Measurements from ENCODE around the gene C1QTNF1.
A peak's percentile ranks its signal among the peaks of the same experiment; 100 is the strongest.

The C1QTNF1 gene

DNA sequence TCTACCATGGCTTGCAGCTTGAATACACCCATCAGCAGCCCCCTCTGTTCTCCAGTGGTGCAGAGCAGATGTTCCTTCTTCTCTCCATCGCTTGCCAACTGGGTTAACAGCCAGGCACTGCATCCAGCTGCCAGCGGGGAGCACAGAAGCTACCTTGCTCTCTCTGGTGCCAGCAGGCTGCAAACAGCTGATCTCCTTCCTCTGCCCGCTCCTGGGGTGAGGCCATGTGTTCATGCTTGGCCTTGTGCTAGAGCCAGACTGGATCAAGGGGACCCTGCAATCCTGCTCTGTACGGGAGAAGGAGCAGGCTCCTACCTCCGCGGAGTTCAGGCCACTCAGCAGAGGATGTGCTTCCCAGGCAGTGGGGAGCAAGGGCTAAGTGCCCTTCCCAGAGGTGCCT lies 26.6 kb downstream of the C1QTNF1 start:
- no peak for DNase-seq (ENCODE audit: low spot score)
- H3K9me3 Mint-ChIP-seq = peaks cover 10% of the 10 kb centered on the region
- no peaks in the 10 kb centered on the region for H3K4me1 Mint-ChIP-seq (ENCODE audit: low read depth)
- no peaks in the 10 kb centered on the region for H3K36me3 Mint-ChIP-seq (ENCODE audit: low read depth)
- H3K4me3 Mint-ChIP-seq = no peak overlapping the region
- no peaks in the 10 kb centered on the region for H3K27me3 Mint-ChIP-seq (ENCODE audit: low read depth)
- no peak overlapping the region for H3K27ac Mint-ChIP-seq

DNA sequence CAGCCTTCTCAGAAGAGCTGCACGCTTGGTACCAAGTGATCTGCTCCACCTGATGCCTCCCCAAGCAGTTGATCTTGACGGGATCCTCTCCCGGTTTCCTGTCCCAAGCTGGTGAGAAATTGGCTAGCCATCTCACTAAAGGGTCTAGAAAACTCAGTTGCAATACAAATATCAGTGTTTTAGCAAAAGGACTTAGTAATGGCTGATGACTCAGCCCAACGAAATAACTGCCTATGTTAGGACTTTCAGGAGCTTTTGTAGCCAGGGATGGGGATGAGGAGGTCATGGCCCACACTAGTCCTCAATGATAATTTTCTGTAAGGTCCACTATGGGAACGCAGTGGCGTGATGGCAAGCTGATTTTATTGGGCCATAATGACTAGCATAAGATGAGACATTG lies 27.3 kb downstream of the C1QTNF1 start:
- no peak overlapping the region for H3K4me3 Mint-ChIP-seq
- H3K27me3 Mint-ChIP-seq (ENCODE audit: low read depth) = no peaks in the 10 kb centered on the region
- H3K36me3 Mint-ChIP-seq (ENCODE audit: low read depth) = no peaks in the 10 kb centered on the region
- H3K27ac Mint-ChIP-seq = no peak overlapping the region
- no peaks in the 10 kb centered on the region for H3K4me1 Mint-ChIP-seq (ENCODE audit: low read depth)
- DNase-seq (ENCODE audit: low spot score) = no peak
- H3K9me3 Mint-ChIP-seq = peaks cover 10% of the 10 kb centered on the region

DNA sequence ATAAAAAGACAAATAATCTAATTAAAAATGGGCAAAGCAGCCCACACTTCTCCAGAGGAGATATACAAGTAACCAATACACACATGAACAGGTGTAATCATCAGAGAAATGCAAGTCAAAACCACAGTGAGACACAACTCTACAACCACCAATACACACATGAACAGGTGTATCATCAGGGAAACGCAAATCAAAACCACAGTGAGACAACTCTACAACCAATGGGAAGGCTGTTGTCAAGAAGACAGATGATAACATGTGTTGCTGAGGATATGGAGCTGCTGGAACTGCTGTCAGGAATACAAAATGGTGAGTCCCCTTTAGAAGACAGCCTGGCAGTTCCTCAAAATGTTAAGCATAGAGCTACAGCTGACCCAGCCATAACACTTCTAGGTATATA lies 28.2 kb downstream of the C1QTNF1 start:
- Mint-ChIP-seq H3K27ac (no peak overlapping the region), H3K27me3 (ENCODE audit: low read depth) (no peaks in the 10 kb centered on the region), H3K4me1 (ENCODE audit: low read depth) (no peaks in the 10 kb centered on the region), H3K36me3 (ENCODE audit: low read depth) (no peaks in the 10 kb centered on the region), H3K9me3 (peaks cover 10% of the 10 kb centered on the region), H3K4me3 (no peak overlapping the region)
- DNase-seq (ENCODE audit: low spot score) = no peak

DNA sequence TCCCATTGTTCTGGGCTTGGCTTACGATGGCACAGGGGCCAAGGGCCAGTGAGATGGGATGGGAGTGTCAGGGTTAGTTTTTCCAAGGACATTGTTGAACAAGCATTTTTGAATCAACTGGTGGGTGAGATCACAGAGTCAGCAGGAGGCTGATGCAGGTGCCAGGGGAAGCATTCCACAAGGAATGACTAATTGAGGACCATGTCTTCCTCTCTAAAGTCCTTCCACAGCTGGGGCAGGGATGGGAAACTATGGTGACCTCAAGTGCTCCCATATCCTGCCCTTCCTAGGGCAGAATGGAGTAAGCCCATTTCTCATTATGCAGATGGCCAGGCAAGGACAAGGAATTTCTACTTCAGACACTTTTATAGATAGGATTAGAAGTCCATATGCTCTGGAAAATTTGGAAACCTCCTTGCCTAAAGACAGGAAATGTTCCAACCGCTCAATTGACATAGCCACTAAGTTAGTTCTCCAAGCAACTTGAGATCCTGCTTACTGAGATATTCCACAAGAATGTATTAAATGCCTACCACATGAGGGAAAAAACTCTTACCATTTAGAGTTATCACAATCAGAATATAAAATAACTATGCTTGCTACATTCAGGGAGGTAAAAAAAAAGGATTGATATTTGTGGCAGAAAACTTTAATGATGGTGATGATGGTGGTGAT lies 29.4 kb downstream of the C1QTNF1 start:
- Mint-ChIP-seq H3K27me3 (ENCODE audit: low read depth) (peaks cover 6% of the 10 kb centered on the region), H3K4me1 (ENCODE audit: low read depth) (peaks cover 3% of the 10 kb centered on the region), H3K36me3 (ENCODE audit: low read depth) (no peaks in the 10 kb centered on the region), H3K27ac (no peak overlapping the region), H3K4me3 (no peak overlapping the region), H3K9me3 (peaks cover 10% of the 10 kb centered on the region)
- no peak for DNase-seq (ENCODE audit: low spot score)

DNA sequence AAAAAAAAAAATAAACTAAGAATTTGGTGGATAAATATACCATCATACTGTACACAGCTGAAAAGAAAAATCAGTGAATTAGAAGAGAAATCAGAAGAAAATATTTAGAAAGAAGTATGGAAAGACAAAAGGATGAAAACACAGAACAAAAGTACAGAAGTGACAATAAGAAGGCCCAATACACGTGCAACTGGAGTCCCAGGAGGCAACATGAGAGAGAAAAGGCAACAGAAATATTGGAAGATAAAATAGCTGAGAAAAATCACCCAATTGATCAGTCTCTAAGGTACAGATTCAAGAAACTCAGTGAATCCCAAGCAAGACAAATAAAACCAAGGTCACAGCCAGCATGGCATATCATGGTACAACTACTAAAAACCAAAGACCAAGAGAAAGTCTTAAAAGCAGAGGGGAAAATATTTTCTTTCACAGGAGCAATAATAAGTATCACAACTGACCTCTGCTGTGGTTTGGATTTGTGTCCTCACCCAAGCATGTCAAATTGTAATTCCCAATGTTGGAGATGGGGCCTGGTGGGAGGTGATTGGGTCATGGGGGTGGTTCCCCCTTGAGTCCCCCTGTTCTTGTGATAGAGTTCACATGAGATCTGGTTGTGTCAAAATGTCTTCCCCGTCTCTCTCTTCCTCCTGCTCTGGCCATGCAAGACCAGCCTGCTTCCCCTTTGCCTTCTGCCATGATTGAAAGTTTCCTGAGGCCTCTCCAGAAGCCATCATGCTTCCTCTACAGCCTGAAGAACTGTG lies 30.4 kb downstream of the C1QTNF1 start:
- no peak overlapping the region for H3K27ac Mint-ChIP-seq
- H3K4me1 Mint-ChIP-seq (ENCODE audit: low read depth) = peaks cover 5% of the 10 kb centered on the region
- H3K4me3 Mint-ChIP-seq = no peak overlapping the region
- H3K9me3 Mint-ChIP-seq = peaks cover 10% of the 10 kb centered on the region
- no peak for DNase-seq (ENCODE audit: low spot score)
- H3K27me3 Mint-ChIP-seq (ENCODE audit: low read depth) = peaks cover 8% of the 10 kb centered on the region
- H3K36me3 Mint-ChIP-seq (ENCODE audit: low read depth) = no peaks in the 10 kb centered on the region

DNA sequence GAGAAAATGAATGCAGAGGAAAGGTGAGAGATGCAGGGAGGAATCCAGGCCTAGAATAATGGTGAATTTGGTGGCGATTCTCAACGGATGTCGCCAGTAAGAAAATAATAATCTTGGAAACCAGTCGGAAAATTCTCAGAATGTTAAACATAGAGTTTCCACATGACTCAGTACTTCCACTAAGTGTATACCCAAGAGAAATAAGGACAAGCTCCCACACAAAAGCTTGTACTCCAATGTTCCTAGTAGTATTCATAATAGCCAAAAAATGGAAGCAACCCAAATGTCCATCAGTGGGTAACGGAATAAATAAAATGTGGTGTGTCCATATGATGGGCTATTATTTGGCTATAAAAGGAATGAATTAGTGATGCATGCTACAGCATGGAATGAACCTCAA lies 31.2 kb downstream of the C1QTNF1 start:
- H3K9me3 Mint-ChIP-seq = peaks cover 10% of the 10 kb centered on the region
- no peaks in the 10 kb centered on the region for H3K36me3 Mint-ChIP-seq (ENCODE audit: low read depth)
- peaks cover 10% of the 10 kb centered on the region for H3K27me3 Mint-ChIP-seq (ENCODE audit: low read depth)
- H3K27ac Mint-ChIP-seq = no peak overlapping the region
- H3K4me1 Mint-ChIP-seq (ENCODE audit: low read depth) = peaks cover 5% of the 10 kb centered on the region
- H3K4me3 Mint-ChIP-seq = no peak overlapping the region
- DNase-seq (ENCODE audit: low spot score) = no peak

DNA sequence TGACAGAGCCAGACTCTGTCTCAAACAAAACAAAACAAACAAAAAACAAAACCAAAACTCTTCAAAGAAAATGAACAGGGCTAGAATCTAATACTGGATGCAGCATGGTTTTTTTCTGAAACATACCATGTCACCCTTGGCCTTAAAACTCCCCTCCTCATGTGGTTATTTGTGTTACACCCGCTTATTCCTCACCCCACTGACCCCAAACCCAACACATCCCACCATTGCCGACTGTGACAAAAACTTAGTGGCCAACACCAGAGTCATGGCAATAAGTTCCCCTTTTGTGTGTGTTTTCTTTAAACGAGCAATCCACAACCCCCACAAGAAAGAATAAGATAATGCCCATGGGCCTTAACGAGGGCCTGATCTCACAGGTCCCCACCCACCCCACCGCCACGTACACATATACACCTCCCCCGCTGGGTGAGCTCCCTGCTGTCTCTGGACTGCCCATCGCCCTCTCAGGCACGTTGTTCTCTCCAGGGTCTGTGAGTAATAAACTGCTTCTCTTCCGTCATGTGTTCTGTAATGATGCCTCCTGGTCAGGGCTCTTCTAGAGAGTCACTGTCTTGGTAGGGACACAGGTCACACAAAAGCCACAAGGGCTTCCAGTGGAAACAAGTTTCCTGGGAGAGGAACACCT lies 33.9 kb downstream of the C1QTNF1 start:
- Mint-ChIP-seq H3K27me3 (ENCODE audit: low read depth) (peaks cover 12% of the 10 kb centered on the region), H3K27ac (peak overlapping the region; percentile 8), H3K9me3 (peaks cover 10% of the 10 kb centered on the region), H3K4me3 (no peak overlapping the region), H3K4me1 (ENCODE audit: low read depth) (peaks cover 5% of the 10 kb centered on the region), H3K36me3 (ENCODE audit: low read depth) (no peaks in the 10 kb centered on the region)
- no peak for DNase-seq (ENCODE audit: low spot score)

DNA sequence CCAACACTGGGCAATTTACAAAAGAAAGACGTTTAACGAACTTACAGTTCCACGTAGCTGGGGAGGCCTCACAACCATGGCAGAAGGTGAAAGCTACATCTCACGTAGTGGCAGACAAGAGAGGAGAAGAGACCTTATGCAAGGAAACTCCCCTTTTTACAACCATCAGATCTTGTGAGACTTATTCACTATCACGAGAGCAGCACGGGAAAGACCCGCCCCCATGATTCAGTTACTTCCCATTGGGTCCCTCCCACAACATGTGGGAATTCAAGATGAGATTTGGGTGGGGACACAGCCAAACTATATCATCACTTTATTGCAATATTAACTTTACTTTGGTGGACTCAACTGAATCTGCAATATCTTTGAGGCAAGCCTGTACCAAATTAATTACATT lies 38.7 kb downstream of the C1QTNF1 start:
- H3K4me1 Mint-ChIP-seq (ENCODE audit: low read depth) = peaks cover 9% of the 10 kb centered on the region
- no peaks in the 10 kb centered on the region for H3K36me3 Mint-ChIP-seq (ENCODE audit: low read depth)
- H3K27me3 Mint-ChIP-seq (ENCODE audit: low read depth) = peaks cover 10% of the 10 kb centered on the region
- H3K9me3 Mint-ChIP-seq = no peaks in the 10 kb centered on the region
- no peak for DNase-seq (ENCODE audit: low spot score)
- no peak overlapping the region for H3K4me3 Mint-ChIP-seq
- no peak overlapping the region for H3K27ac Mint-ChIP-seq

DNA sequence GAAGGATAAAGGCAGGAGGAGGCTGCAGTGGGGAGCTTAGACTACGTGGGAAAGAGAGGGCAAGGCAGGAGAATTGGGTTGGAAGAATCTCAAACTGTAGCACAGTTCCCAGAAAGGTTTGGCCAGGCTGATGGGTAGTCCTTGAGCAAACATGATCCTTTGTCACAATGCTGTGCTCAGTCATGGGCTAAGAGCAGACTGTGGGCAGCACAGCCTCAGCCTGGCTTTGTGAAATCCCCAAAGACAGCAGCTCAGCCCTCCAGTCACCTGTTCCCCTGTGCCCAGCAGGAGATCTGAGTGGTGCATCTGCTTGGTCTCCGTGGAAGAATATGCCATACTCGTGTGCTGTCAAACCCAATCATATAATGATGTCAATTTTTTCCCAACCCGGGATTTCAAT lies 40.1 kb downstream of the C1QTNF1 start:
- DNase-seq (ENCODE audit: low spot score) = no peak
- Mint-ChIP-seq H3K27ac (no peak overlapping the region), H3K27me3 (ENCODE audit: low read depth) (peaks cover 4% of the 10 kb centered on the region), H3K4me3 (no peak overlapping the region), H3K36me3 (ENCODE audit: low read depth) (no peaks in the 10 kb centered on the region), H3K4me1 (ENCODE audit: low read depth) (peaks cover 6% of the 10 kb centered on the region), H3K9me3 (no peaks in the 10 kb centered on the region)

DNA sequence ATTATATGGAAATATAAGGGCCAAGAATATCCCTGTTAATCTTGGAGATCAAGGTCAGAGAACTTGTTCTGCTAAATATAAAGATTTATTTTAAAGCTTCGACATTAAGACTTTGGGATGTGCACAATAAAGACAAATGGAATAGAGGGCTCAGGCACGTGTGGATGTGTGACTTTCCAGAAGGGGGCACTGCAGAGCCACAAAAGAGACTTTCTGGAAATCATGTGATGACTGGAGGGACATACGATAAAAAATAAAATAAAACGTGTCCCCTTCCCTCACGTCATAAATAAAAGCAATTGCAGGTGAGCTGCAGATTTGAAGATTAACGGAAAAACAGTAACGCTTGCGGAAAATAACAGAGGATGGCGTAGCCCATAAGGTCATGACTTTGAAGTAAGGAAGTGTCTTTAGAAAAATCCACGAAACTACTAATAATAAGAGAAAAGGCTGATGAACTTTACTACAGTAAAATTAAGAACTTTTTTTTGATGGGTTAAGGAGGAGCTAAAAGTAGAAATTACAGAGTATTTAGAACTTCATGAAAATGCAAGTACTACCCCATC lies 41.2 kb downstream of the C1QTNF1 start:
- no peaks in the 10 kb centered on the region for H3K9me3 Mint-ChIP-seq
- peaks cover 2% of the 10 kb centered on the region for H3K27me3 Mint-ChIP-seq (ENCODE audit: low read depth)
- H3K27ac Mint-ChIP-seq = no peak overlapping the region
- peaks cover 6% of the 10 kb centered on the region for H3K4me1 Mint-ChIP-seq (ENCODE audit: low read depth)
- DNase-seq (ENCODE audit: low spot score) = peak; percentile 29
- no peak overlapping the region for H3K4me3 Mint-ChIP-seq
- H3K36me3 Mint-ChIP-seq (ENCODE audit: low read depth) = no peaks in the 10 kb centered on the region

DNA sequence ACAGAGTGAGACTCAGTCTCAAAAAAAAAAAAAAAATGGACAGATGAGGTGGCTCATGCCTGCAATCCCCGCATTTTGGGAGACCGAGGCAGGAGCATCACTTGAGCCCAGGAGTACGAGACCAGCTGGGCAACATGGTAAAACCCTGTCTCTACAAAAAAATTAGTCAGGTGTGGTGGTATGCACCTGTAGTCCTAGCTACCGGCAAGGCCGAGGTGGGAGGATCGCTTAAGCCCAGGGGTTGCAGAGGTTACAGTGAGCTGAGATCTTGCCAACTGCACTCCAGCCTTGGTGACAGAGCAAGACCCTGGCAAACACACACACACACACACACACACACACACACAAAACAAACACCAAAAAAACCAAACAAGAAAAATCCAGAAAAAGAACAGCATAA lies 43.0 kb downstream of the C1QTNF1 start:
- Mint-ChIP-seq H3K9me3 (no peaks in the 10 kb centered on the region), H3K4me3 (no peak overlapping the region), H3K27me3 (ENCODE audit: low read depth) (no peaks in the 10 kb centered on the region), H3K36me3 (ENCODE audit: low read depth) (no peaks in the 10 kb centered on the region), H3K4me1 (ENCODE audit: low read depth) (peaks cover 6% of the 10 kb centered on the region), H3K27ac (no peak overlapping the region)
- DNase-seq (ENCODE audit: low spot score) = no peak

DNA sequence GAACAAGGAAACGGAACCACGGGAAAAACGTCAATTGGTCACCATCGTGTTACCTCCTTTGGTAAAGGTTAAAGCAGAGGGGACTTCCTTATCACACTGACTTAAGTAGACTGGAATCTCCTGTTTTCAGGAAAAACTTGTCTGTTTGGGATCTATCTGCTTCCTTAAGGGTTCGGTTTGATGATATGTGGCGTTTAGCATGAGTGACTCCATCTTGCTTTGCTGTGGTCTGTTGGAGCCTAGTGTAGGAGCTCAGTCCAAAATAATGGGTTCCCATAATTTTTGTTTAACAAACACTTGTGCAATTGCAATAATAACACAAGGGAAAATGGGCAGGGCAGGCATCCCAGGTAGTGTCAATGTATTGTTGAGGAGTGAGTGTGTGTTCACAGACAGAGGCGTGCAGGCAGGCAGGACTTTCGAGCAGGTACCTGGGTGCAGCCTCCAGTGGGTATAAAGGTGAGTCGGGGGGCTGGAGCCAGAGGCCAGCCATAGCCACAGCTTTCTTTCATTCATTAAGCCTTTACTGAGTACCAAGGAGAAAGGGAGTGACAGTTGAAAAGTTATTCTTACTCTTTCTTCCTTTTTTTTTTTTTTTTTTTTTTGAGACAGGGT lies 46.4 kb downstream of the C1QTNF1 start:
- Mint-ChIP-seq H3K4me3 (no peak overlapping the region), H3K27ac (no peak overlapping the region), H3K4me1 (ENCODE audit: low read depth) (peaks cover 6% of the 10 kb centered on the region), H3K9me3 (no peaks in the 10 kb centered on the region), H3K36me3 (ENCODE audit: low read depth) (no peaks in the 10 kb centered on the region), H3K27me3 (ENCODE audit: low read depth) (no peaks in the 10 kb centered on the region)
- DNase-seq (ENCODE audit: low spot score) = no peak

DNA sequence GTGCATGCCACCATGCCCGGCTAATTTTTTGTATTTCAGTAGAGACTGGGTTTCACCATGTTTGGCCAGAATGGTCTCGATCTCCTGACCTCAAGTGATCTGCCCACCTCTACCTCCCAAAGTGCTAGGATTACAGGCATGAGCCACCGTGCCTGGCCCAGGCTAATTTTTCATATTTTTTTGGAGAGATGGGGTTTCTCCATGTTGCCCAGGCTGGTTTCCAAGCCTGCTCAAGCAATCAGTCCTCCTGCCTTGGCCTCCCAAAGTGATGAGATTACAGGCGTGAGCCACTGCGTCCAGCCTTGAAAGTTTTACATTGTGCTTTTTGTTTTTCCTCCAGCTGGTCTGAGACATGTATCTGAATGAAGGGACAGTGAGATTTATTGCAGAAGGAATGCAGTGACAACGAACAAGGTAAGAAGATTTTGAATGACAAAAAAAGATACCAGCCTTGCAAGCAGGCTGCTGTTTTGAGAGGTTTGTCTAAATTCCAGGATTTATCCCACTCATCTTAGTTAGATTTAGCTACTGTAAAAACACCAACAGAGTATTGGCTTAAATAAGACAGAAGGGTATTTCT lies 47.3 kb downstream of the C1QTNF1 start:
- H3K4me3 Mint-ChIP-seq = no peak overlapping the region
- no peak overlapping the region for H3K27ac Mint-ChIP-seq
- H3K9me3 Mint-ChIP-seq = no peaks in the 10 kb centered on the region
- H3K36me3 Mint-ChIP-seq (ENCODE audit: low read depth) = peaks cover 2% of the 10 kb centered on the region
- DNase-seq (ENCODE audit: low spot score) = no peak
- H3K4me1 Mint-ChIP-seq (ENCODE audit: low read depth) = peaks cover 14% of the 10 kb centered on the region
- H3K27me3 Mint-ChIP-seq (ENCODE audit: low read depth) = no peaks in the 10 kb centered on the region
